GM12878 (cell line): Measurements from ENCODE around the gene TOR1A. TPM values are rescaled to one million over a fixed set of nuclear protein-coding genes. Genes with fewer than 3 reads are reported as not detected.

Experiments
- ATAC-seq: fragments of 200-7000 bp; cut with Tn5 transposase; 3 replicates; pipeline ENCODE4 v1.9.1; 2020; ENCODE audit warnings: mild to moderate bottlenecking, moderate library complexity
- BruUV-seq: library from RNA; stranded (reverse); fragments of 400-500 nt; replicated peaks from 2 replicates; lab custom pipeline; 2021; lab: Mats Ljungman, UMichigan
- CTCF ChIA-PET: fragments of 300-600 bp; sonication (Branson Sonifier 250); formaldehyde crosslinking; extraction: SDS; loops from one replicate; lab custom pipeline; 2021; ENCODE audit warnings: inconsistent platforms; lab: Yijun Ruan, JAX
- POLR2A ChIA-PET: fragments of 350-600 bp; formaldehyde crosslinking; extraction: SDS; loops from one replicate; lab custom pipeline; 2021; ENCODE audit warnings: inconsistent platforms; lab: Charles Lee
- RAD21 ChIA-PET: fragments of 300-600 bp; sonication (Branson Sonifier 250); formaldehyde crosslinking; loops from one replicate; lab custom pipeline; 2023; ENCODE audit warnings: antibody characterized with exemption; ENCODE audit not compliant: unreplicated experiment; lab: Charles Lee
- SMC1A ChIA-PET: fragments of 300-600 bp; sonication (Branson Sonifier 250); formaldehyde crosslinking; loops from one replicate; lab custom pipeline; 2023; ENCODE audit not compliant: unreplicated experiment, uncharacterized antibody; lab: Charles Lee
- DNase-seq: peaks from one replicate; pipeline ENCODE4 v3.0.0-alpha.2; 2011; ENCODE audit warnings: low read depth, low spot score
- FAIRE-seq: peaks from 3 replicates; lab custom pipeline; 2011; peaks lifted over from hg19 to GRCh38; lab: Jason Lieb, UNC
- H2AFZ ChIP-seq: 2 replicates; pipeline ENCODE4 v1.6.0; 2011; ENCODE audit warnings: low read depth, low read length, control low read depth; ENCODE audit not compliant: control insufficient read depth
- H3K27ac ChIP-seq: 2 replicates; pipeline ENCODE4 v1.5.1; 2011; ENCODE audit warnings: control low read depth; ENCODE audit not compliant: control insufficient read depth, insufficient read depth
- H3K27me3 ChIP-seq, 2 experiments: replicated peaks in 1 of 2; 2 replicates each; pipeline versions ENCODE4 v1.6.0 to v1.6.1; 2011; ENCODE audit warnings: low read length in 1 of 2; ENCODE audit not compliant: control insufficient read depth in 2 of 2, insufficient read depth in 2 of 2
- H3K36me3 ChIP-seq, 2 experiments: 2 replicates each; pipeline ENCODE4 v1.5.1; 2011; ENCODE audit warnings: low read length in 1 of 2; ENCODE audit not compliant: control insufficient read depth in 2 of 2, insufficient read depth in 2 of 2
- H3K4me1 ChIP-seq: 2 replicates; pipeline ENCODE4 v1.6.1; 2011; ENCODE audit warnings: mild to moderate bottlenecking, low read length, moderate library complexity, mixed read lengths; ENCODE audit not compliant: control insufficient read depth, insufficient read depth
- H3K4me2 ChIP-seq: 2 replicates; pipeline ENCODE4 v1.6.0; 2011; ENCODE audit warnings: control low read depth; ENCODE audit not compliant: control insufficient read depth, insufficient read depth
- H3K4me3 ChIP-seq: fragments of 200-600 bp; sonication (generic); 2 replicates; pipeline ENCODE4 v1.5.1; 2016
- H3K79me2 ChIP-seq: 2 replicates; pipeline ENCODE4 v1.6.0; 2011; ENCODE audit warnings: low read length; ENCODE audit not compliant: control insufficient read depth, insufficient read depth
- H3K9ac ChIP-seq: 2 replicates; pipeline ENCODE4 v1.8.0; 2011; ENCODE audit warnings: low read length, control low read depth, mixed read lengths; ENCODE audit not compliant: control insufficient read depth, insufficient read depth
- H3K9me3 ChIP-seq: replicated peaks from 3 replicates; pipeline ENCODE4 v1.5.1; 2011; ENCODE audit warnings: mild to moderate bottlenecking, low read length; ENCODE audit not compliant: control insufficient read depth, insufficient read depth
- H4K20me1 ChIP-seq: 2 replicates; pipeline ENCODE4 v1.6.0; 2011; ENCODE audit not compliant: control insufficient read depth, insufficient read depth
- EGR1 ChIP-seq, 2 experiments: IDR thresholded peaks; 1 replicate in 1 of 2; 2 replicates in 1 of 2; pipeline ENCODE4 v1.6.1; 2011 to 2012; ENCODE audit warnings: low read depth in 2 of 2, low read length in 2 of 2, borderline replicate concordance in 1 of 2, mild to moderate bottlenecking in 1 of 2, moderate library complexity in 1 of 2
- EP300 ChIP-seq, 2 experiments: fragments of 150-350 bp in 1 of 2; IDR thresholded peaks; 2 replicates each; pipeline ENCODE4 v1.6.1; 2011 to 2012; ENCODE audit warnings: low read depth in 2 of 2, low read length in 2 of 2, borderline replicate concordance in 1 of 2, improper control_type of control experiment in 1 of 2, inconsistent platforms in 1 of 2; ENCODE audit not compliant: control insufficient read depth in 1 of 2
- MAX ChIP-seq: IDR thresholded peaks from 2 replicates; pipeline ENCODE4 v1.6.1; 2012; ENCODE audit warnings: low read depth, low read length, improper control_type of control experiment
- RAD51 ChIP-seq: fragments of 450-650 bp; IDR thresholded peaks from 2 replicates; pipeline ENCODE4 v1.6.1; 2016; ENCODE audit warnings: moderate library complexity, mild to moderate bottlenecking, inconsistent platforms
- RCOR1 ChIP-seq: conservative IDR thresholded peaks from 2 replicates; pipeline ENCODE4 v1.6.1; 2012; ENCODE audit warnings: low read depth, low read length, improper control_type of control experiment
- SIN3A ChIP-seq: IDR thresholded peaks from 2 replicates; pipeline ENCODE4 v1.6.1; 2012; ENCODE audit warnings: low read depth, low read length, improper control_type of control experiment
- SUZ12 ChIP-seq: fragments of 200-600 bp; sonication (generic); IDR thresholded peaks from one replicate; pipeline ENCODE4 v1.6.1; 2018; ENCODE audit warnings: antibody characterized with exemption, mild to moderate bottlenecking; ENCODE audit not compliant: unreplicated experiment
- WGBS: methylation state at CpG from one replicate; pipeline ENCODE4 v1.1.6; 2016; ENCODE audit warnings: low lambda C conversion rate; ENCODE audit not compliant: insufficient replicate concordance, insufficient coverage; ENCODE audit errors: missing lambda C conversion rate; 5-methylcytosine and 5-hydroxymethylcytosine counted together
- in situ Hi-C: fragments of 300-500 bp; cut with MboI; formaldehyde crosslinking; loops from 9 replicates; pipeline ENCODE4 v1.14.3; 2018; ENCODE audit warnings: mixed read lengths
- intact Hi-C: fragments of 100-400 bp; cut with micrococcal nuclease; formaldehyde crosslinking; loops from one replicate; pipeline ENCODE4 v1.14.2; 2022; ENCODE audit not compliant: unreplicated experiment
- polyA plus RNA-seq, 11 experiments: library from polyadenylated mRNA; depleted of rRNA in 4 of 11; unstranded in 6 of 11; stranded (reverse) in 5 of 11; fragments of >200 nt; fragmentation: Nextera tagmentation in 4 of 11; fragmentation: Illumina TruSeq in 1 of 11; extraction: Ambion mirVana in 4 of 11; extraction: Trizol in 1 of 11; gene quantifications; 1 replicate in 1 of 11; 2 replicates in 10 of 11; pipeline versions ENCODE4 v1.2.1 to v1.2.3, GENCODE V29; 2011 to 2016; ENCODE audit warnings: inconsistent platforms in 2 of 11, missing spikeins in 2 of 11, low read depth in 1 of 11
- total RNA-seq, 4 experiments: library from RNA; depleted of rRNA in 3 of 4; stranded (reverse); fragments of >200 nt in 3 of 4; fragmentation: Illumina TruSeq in 1 of 4; extraction: Trizol in 1 of 4; gene quantifications; 2 replicates each; pipeline versions ENCODE4 v1.2.1 to v1.2.3, GENCODE V29; 2013 to 2021
- TF ChIP-seq, protein P1 (sequence below): fragments of 450-650 bp; formaldehyde crosslinking; IDR thresholded peaks from 2 replicates; pipeline ENCODE4 v1.4.0; 2022; ENCODE audit warnings: mild to moderate bottlenecking, moderate library complexity
- TF ChIP-seq, protein P2 (sequence below): fragments of 450-650 bp; formaldehyde crosslinking; IDR thresholded peaks from 2 replicates; pipeline ENCODE4 v1.4.0; 2020; ENCODE audit warnings: mild to moderate bottlenecking, moderate library complexity
- TF ChIP-seq, protein P3 (sequence below): fragments of 450-650 bp; IDR thresholded peaks from 2 replicates; pipeline ENCODE4 v1.6.1; 2016; ENCODE audit warnings: mild to moderate bottlenecking

The TOR1A gene
- total and polyA plus RNA-seq, 10 of the 15 experiments (the other 5 are each of a cell fraction or from before 2014, with no cell fraction given) = 3.2 to 60.8 (median 38.6) TPM

GRCh38 chr9:129852579-129852978 is 28.6 kb upstream of the TOR1A start:
- in situ Hi-C loops = no loop called here
- Histone ChIP-seq H3K79me2 (no peaks in the 10 kb centered on the region), H4K20me1 (no peaks in the 10 kb centered on the region), H3K27me3 (no peaks in the 10 kb centered on the region), H3K4me3 (no peak overlapping the region), H3K4me2 (no peak overlapping the region), H3K9ac (no peak overlapping the region), H2AFZ (no peak overlapping the region), H3K27ac (no peak overlapping the region), H3K4me1 (no peaks in the 10 kb centered on the region), H3K9me3 (no peaks in the 10 kb centered on the region), H3K36me3 (no peaks in the 10 kb centered on the region; a peak in 3 of 4 replicates)
- ChIA-PET SMC1A (interaction anchor here (1.2 kb wide), 1 partner anchor 110 kb away, joined by 3 read pairs; no protein-coding TSS in a partner anchor), RAD21 (no interaction called here), CTCF (interaction anchor here (0.6 kb wide), 1 partner anchor 247 kb away, joined by 3 read pairs; no protein-coding TSS in a partner anchor), POLR2A (no interaction called here)
- no TSS peak for BruUV-seq
- 80% methylated on average over 5 of the region's 5 CpGs for WGBS
- no peak for ATAC-seq
- DNase-seq = no peak
- intact Hi-C loops = no loop called here
- FAIRE-seq = no peak
- TF ChIP-seq SIN3A (no peak), RCOR1 (no peak), EP300 (IDR thresholded peaks at IDR 0.05; ENCODE audit: borderline replicate concordance in 1 of 2, control insufficient read depth in 1 of 2, low read depth in 2 of 2, low read length in 2 of 2) (no peak), EGR1 (IDR thresholded peaks at IDR 0.05; ENCODE audit: borderline replicate concordance in 1 of 2, low read depth in 2 of 2, low read length in 2 of 2) (no peak), RAD51 (no peak), MAX (no peak), SUZ12 (no peak)
- TF ChIP-seq, protein P1, sequence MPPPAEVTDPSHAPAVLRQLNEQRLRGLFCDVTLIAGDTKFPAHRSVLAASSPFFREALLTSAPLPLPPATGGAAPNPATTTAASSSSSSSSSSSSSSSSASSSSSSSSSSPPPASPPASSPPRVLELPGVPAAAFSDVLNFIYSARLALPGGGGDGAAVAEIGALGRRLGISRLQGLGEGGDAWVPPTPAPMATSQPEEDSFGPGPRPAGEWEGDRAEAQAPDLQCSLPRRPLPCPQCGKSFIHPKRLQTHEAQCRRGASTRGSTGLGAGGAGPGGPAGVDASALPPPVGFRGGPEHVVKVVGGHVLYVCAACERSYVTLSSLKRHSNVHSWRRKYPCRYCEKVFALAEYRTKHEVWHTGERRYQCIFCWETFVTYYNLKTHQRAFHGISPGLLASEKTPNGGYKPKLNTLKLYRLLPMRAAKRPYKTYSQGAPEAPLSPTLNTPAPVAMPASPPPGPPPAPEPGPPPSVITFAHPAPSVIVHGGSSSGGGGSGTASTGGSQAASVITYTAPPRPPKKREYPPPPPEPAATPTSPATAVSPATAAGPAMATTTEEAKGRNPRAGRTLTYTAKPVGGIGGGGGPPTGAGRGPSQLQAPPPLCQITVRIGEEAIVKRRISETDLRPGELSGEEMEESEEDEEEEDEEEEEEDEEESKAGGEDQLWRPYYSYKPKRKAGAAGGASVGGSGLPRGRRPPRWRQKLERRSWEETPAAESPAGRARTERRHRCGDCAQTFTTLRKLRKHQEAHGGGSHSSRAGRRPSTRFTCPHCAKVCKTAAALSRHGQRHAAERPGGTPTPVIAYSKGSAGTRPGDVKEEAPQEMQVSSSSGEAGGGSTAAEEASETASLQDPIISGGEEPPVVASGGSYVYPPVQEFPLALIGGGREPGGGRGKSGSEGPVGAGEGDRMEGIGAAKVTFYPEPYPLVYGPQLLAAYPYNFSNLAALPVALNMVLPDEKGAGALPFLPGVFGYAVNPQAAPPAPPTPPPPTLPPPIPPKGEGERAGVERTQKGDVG (CRISPR knock-in tag) = no peak
- TF ChIP-seq, protein P2, sequence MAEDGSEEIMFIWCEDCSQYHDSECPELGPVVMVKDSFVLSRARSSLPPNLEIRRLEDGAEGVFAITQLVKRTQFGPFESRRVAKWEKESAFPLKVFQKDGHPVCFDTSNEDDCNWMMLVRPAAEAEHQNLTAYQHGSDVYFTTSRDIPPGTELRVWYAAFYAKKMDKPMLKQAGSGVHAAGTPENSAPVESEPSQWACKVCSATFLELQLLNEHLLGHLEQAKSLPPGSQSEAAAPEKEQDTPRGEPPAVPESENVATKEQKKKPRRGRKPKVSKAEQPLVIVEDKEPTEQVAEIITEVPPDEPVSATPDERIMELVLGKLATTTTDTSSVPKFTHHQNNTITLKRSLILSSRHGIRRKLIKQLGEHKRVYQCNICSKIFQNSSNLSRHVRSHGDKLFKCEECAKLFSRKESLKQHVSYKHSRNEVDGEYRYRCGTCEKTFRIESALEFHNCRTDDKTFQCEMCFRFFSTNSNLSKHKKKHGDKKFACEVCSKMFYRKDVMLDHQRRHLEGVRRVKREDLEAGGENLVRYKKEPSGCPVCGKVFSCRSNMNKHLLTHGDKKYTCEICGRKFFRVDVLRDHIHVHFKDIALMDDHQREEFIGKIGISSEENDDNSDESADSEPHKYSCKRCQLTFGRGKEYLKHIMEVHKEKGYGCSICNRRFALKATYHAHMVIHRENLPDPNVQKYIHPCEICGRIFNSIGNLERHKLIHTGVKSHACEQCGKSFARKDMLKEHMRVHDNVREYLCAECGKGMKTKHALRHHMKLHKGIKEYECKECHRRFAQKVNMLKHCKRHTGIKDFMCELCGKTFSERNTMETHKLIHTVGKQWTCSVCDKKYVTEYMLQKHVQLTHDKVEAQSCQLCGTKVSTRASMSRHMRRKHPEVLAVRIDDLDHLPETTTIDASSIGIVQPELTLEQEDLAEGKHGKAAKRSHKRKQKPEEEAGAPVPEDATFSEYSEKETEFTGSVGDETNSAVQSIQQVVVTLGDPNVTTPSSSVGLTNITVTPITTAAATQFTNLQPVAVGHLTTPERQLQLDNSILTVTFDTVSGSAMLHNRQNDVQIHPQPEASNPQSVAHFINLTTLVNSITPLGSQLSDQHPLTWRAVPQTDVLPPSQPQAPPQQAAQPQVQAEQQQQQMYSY (CRISPR knock-in tag) = no peak
- TF ChIP-seq, protein P3, sequence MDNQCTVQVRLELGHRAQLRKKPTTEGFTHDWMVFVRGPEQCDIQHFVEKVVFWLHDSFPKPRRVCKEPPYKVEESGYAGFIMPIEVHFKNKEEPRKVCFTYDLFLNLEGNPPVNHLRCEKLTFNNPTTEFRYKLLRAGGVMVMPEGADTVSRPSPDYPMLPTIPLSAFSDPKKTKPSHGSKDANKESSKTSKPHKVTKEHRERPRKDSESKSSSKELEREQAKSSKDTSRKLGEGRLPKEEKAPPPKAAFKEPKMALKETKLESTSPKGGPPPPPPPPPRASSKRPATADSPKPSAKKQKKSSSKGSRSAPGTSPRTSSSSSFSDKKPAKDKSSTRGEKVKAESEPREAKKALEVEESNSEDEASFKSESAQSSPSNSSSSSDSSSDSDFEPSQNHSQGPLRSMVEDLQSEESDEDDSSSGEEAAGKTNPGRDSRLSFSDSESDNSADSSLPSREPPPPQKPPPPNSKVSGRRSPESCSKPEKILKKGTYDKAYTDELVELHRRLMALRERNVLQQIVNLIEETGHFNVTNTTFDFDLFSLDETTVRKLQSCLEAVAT = no peak
